ENCODE data around the gene CACNA1A. TPM values are rescaled to one million over a fixed set of nuclear protein-coding genes. Genes with fewer than 3 reads are reported as not detected.

CACNA1A gene
- total and polyA plus RNA-seq, 11 donors, result 0.17 to 1.2 (median 0.67) TPM

GRCh38 chr19:13329766-13330165 is 176.5 kb downstream of the CACNA1A start:
- Histone ChIP-seq H3K27me3 (no peaks in the 10 kb centered on the region), H3K9me3 (peaks cover 0 to 14% (median under 1%) of the 10 kb centered on the region in 12 donors), H3K27ac (no peak overlapping the region), H3K4me3 (no peak overlapping the region), H3K36me3 (no peaks in the 10 kb centered on the region), H3K4me1 (no peaks in the 10 kb centered on the region)
- ATAC-seq (no peak), DNase-seq (no peak)
- WGBS, 4 donors, result 76 to 81% (median 79%) methylated on average over 6 of the region's 6 CpGs
- TF ChIP-seq CTCF (IDR thresholded peaks at IDR 0.05) (no peak), POLR2A (IDR thresholded peaks at IDR 0.05) (no peak)
- intact Hi-C loops (cut with DNase I), result no loop called here

GRCh38 chr19:13328241-13328640 is 178.0 kb downstream of the CACNA1A start:
- Histone ChIP-seq H3K9me3 (peaks cover 0 to 22% (median 4%) of the 10 kb centered on the region in 12 donors), H3K36me3 (no peaks in the 10 kb centered on the region), H3K4me1 (no peaks in the 10 kb centered on the region), H3K27ac (no peak overlapping the region), H3K4me3 (no peak overlapping the region), H3K27me3 (no peaks in the 10 kb centered on the region)
- WGBS, 4 donors, result 81 to 86% (median 83%) methylated on average over 6 of the region's 6 CpGs
- DNase-seq, result no peak
- no peak for ATAC-seq
- intact Hi-C loops (cut with DNase I), result no loop called here
- TF ChIP-seq POLR2A (IDR thresholded peaks at IDR 0.05), result no peak
- no peak for TF ChIP-seq CTCF (IDR thresholded peaks at IDR 0.05)

GRCh38 chr19:13319526-13319925 is 186.8 kb downstream of the CACNA1A start:
- H3K9me3 ChIP-seq, result peaks cover 0 to 20% (median 6%) of the 10 kb centered on the region in 12 donors
- TF ChIP-seq CTCF (IDR thresholded peaks at IDR 0.05), result no peak
- TF ChIP-seq POLR2A (IDR thresholded peaks at IDR 0.05), result no peak
- H3K4me3 ChIP-seq, result no peak overlapping the region
- peaks cover 0 to 2% (median 0%) of the 10 kb centered on the region in 9 donors for H3K27me3 ChIP-seq
- no peaks in the 10 kb centered on the region for H3K36me3 ChIP-seq
- WGBS, 4 donors, result 69 to 79% (median 74%) methylated on average over 4 of the region's 4 CpGs
- ATAC-seq (no peak), DNase-seq (no peak)
- intact Hi-C loops (cut with DNase I), result no loop called here
- H3K27ac ChIP-seq, result no peak overlapping the region
- H3K4me1 ChIP-seq, result no peaks in the 10 kb centered on the region

- no peaks in the 10 kb centered on the region for H3K36me3 ChIP-seq
- no peaks in the 10 kb centered on the region for H3K4me1 ChIP-seq
- no peak overlapping the region for H3K27ac ChIP-seq
- TF ChIP-seq CTCF (IDR thresholded peaks at IDR 0.05), result no peak
- no peak for TF ChIP-seq POLR2A (IDR thresholded peaks at IDR 0.05)
- H3K9me3 ChIP-seq, result peaks cover 0 to 20% (median 6%) of the 10 kb centered on the region in 12 donors
- intact Hi-C loops (cut with DNase I), result no loop called here
- no peak for ATAC-seq
- H3K27me3 ChIP-seq, result peaks cover 0 to 2% (median 0%) of the 10 kb centered on the region in 9 donors
- WGBS, 4 donors, result 67 to 82% (median 76%) methylated on average over 4 of the region's 4 CpGs
- no peak overlapping the region for H3K4me3 ChIP-seq
- DNase-seq, result no peak
Observed at GRCh38 chr19:13318190-13318589, 188.1 kb downstream of the CACNA1A start.

Data from heart left ventricle (tissue), 16 donors.